ENCODE measurements around the gene AGTPBP1. TPM values are rescaled to one million over a fixed set of nuclear protein-coding genes. Genes with fewer than 3 reads are reported as not detected.

AGTPBP1 gene
- total and polyA plus RNA-seq, 2 experiments from 2014 or later = 6.6 to 12.9 TPM

GRCh38 chr9:85703398-85703797 is 38.4 kb downstream of the AGTPBP1 start:
- in situ Hi-C loops (cut with MboI) = no loop called here
- Histone ChIP-seq H3K9me2 (ENCODE audit: insufficient read depth) (no peaks in the 10 kb centered on the region), H3K4me1 (ENCODE audit: insufficient read depth) (peaks cover 8% of the 10 kb centered on the region), H3F3A (ENCODE audit: insufficient read depth) (no peaks in the 10 kb centered on the region), H3K79me2 (ENCODE audit: insufficient read depth) (no peaks in the 10 kb centered on the region), H3K27ac (no peak overlapping the region), H3K4me3 (no peak overlapping the region), H2AFZ (no peak overlapping the region), H4K20me1 (ENCODE audit: insufficient read depth) (no peaks in the 10 kb centered on the region), H3K9me3 (ENCODE audit: low read depth) (no peaks in the 10 kb centered on the region), H3K27me3 (replicated peaks; ENCODE audit: insufficient read depth) (no peaks in the 10 kb centered on the region), H3K36me3 (ENCODE audit: low read depth) (no peaks in the 10 kb centered on the region), H3K4me2 (ENCODE audit: unreplicated experiment) (peak overlapping the region; percentile 41), H3K9ac (no peak overlapping the region)
- no peak for TF ChIP-seq EZH2phosphoT487 (IDR thresholded peaks at IDR 0.05; ENCODE audit: insufficient read depth, low read depth)
- TF ChIP-seq EZH2 (IDR thresholded peaks at IDR 0.05; ENCODE audit: insufficient read depth, poor library complexity, severe bottlenecking) = no peak
- WGBS, 2 experiments (ENCODE audit: low coverage in 1 of 2, low lambda C conversion rate in 2 of 2, missing lambda C conversion rate in 2 of 2) = 62 to 86% methylated on average over 1 of the region's 1 CpG
- peak; percentile 3 for DNase-seq

GRCh38 chr9:85702726-85703289 is 38.9 kb downstream of the AGTPBP1 start:
- Histone ChIP-seq H2AFZ (no peak overlapping the region), H3K27ac (no peak overlapping the region), H3K4me3 (no peak overlapping the region), H3F3A (ENCODE audit: insufficient read depth) (no peaks in the 10 kb centered on the region), H3K9ac (no peak overlapping the region), H3K36me3 (ENCODE audit: low read depth) (no peaks in the 10 kb centered on the region), H4K20me1 (ENCODE audit: insufficient read depth) (no peaks in the 10 kb centered on the region), H3K9me3 (ENCODE audit: low read depth) (no peaks in the 10 kb centered on the region), H3K9me2 (ENCODE audit: insufficient read depth) (no peaks in the 10 kb centered on the region), H3K4me1 (ENCODE audit: insufficient read depth) (peaks cover 8% of the 10 kb centered on the region), H3K4me2 (ENCODE audit: unreplicated experiment) (peak overlapping the region; percentile 41), H3K79me2 (ENCODE audit: insufficient read depth) (no peaks in the 10 kb centered on the region), H3K27me3 (replicated peaks; ENCODE audit: insufficient read depth) (no peaks in the 10 kb centered on the region)
- TF ChIP-seq EZH2phosphoT487 (IDR thresholded peaks at IDR 0.05; ENCODE audit: insufficient read depth, low read depth) (no peak), EZH2 (IDR thresholded peaks at IDR 0.05; ENCODE audit: insufficient read depth, poor library complexity, severe bottlenecking) (no peak)
- no peak for DNase-seq
- in situ Hi-C loops (cut with MboI) = no loop called here

DNA sequence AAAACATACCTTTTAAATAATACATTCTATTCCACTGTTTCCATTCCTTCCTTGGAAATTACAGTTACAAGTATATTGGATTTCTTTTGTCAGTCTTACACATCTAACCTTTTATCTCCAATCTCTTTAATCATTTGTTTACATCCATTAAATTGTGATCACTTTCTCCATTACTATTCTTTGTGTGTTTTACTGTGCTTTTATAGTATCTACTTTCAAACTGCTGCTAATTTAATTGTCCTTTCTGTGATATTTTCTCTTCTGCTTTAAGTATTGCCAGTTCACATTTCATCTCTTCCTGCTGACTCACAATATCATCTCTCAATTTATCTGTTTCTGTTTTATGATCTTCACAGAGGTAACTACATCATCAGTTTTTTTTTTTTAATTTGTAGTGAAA is 39.6 kb downstream of the AGTPBP1 start:
- no peak for TF ChIP-seq EZH2 (IDR thresholded peaks at IDR 0.05; ENCODE audit: insufficient read depth, poor library complexity, severe bottlenecking)
- no peak for TF ChIP-seq EZH2phosphoT487 (IDR thresholded peaks at IDR 0.05; ENCODE audit: insufficient read depth, low read depth)
- Histone ChIP-seq H2AFZ (no peak overlapping the region), H3K27me3 (replicated peaks; ENCODE audit: insufficient read depth) (no peaks in the 10 kb centered on the region), H3K79me2 (ENCODE audit: insufficient read depth) (no peaks in the 10 kb centered on the region), H3K9me3 (ENCODE audit: low read depth) (no peaks in the 10 kb centered on the region), H3K36me3 (ENCODE audit: low read depth) (no peaks in the 10 kb centered on the region), H3K9ac (no peak overlapping the region), H3K4me3 (no peak overlapping the region), H3K4me2 (ENCODE audit: unreplicated experiment) (no peak overlapping the region), H4K20me1 (ENCODE audit: insufficient read depth) (no peaks in the 10 kb centered on the region), H3F3A (ENCODE audit: insufficient read depth) (no peaks in the 10 kb centered on the region), H3K4me1 (ENCODE audit: insufficient read depth) (peaks cover 8% of the 10 kb centered on the region), H3K27ac (no peak overlapping the region), H3K9me2 (ENCODE audit: insufficient read depth) (no peaks in the 10 kb centered on the region)
- in situ Hi-C loops (cut with MboI) = no loop called here
- DNase-seq = no peak

DNA sequence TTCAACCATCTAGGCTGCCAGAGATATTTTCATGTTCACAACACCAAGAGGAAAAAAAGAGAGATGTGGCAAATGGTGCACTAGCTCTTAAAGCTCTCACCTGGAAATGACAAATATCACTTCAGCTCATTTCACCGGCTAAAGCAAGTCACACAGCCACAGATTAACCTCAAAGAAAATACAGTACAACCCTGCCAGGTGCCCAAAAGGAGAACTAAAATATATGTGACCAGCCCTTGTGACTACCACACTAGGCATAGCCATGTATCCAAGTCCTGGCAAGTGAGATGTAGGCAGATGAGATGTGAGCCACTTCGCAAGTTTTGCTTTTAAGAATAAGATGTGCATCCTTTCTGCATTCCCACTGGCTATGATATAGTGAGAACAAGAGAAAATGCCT is 41.4 kb downstream of the AGTPBP1 start:
- Histone ChIP-seq H3K4me1 (ENCODE audit: insufficient read depth) (peaks cover 8% of the 10 kb centered on the region), H3K4me3 (no peak overlapping the region), H3K27ac (no peak overlapping the region), H3K79me2 (ENCODE audit: insufficient read depth) (no peaks in the 10 kb centered on the region), H2AFZ (no peak overlapping the region), H3K27me3 (replicated peaks; ENCODE audit: insufficient read depth) (no peaks in the 10 kb centered on the region), H3K9me2 (ENCODE audit: insufficient read depth) (no peaks in the 10 kb centered on the region), H3K9me3 (ENCODE audit: low read depth) (no peaks in the 10 kb centered on the region), H3K36me3 (ENCODE audit: low read depth) (no peaks in the 10 kb centered on the region), H3K9ac (no peak overlapping the region), H3F3A (ENCODE audit: insufficient read depth) (no peaks in the 10 kb centered on the region), H4K20me1 (ENCODE audit: insufficient read depth) (no peaks in the 10 kb centered on the region), H3K4me2 (ENCODE audit: unreplicated experiment) (no peak overlapping the region)
- WGBS, 2 experiments (ENCODE audit: low coverage in 1 of 2, low lambda C conversion rate in 2 of 2, missing lambda C conversion rate in 2 of 2) = 96 to 97% methylated on average over 2 of the region's 2 CpGs
- DNase-seq = no peak
- TF ChIP-seq EZH2 (IDR thresholded peaks at IDR 0.05; ENCODE audit: insufficient read depth, poor library complexity, severe bottlenecking) (no peak), EZH2phosphoT487 (IDR thresholded peaks at IDR 0.05; ENCODE audit: insufficient read depth, low read depth) (no peak)
- in situ Hi-C loops (cut with MboI) = no loop called here

DNA sequence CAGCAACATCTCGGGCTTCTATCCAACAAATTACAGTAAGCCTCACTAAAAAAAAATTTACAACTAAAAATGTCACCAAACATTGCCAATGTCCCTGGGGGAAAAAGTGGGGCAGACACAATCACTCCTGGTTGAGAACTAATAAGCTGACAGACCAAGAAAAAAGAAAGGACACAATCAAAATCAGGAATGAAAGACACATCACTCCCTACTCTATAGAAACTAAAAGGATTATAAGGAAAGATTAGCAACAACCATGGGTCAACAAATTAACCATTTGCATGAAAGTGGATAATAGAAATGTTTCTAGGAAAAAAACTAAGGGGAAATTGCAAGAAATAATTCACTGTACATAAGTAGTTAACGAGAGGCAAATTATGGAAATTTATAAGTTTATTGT is 53.4 kb downstream of the AGTPBP1 start:
- in situ Hi-C loops (cut with MboI) = no loop called here
- Histone ChIP-seq H3K4me3 (no peak overlapping the region), H3K4me2 (ENCODE audit: unreplicated experiment) (no peak overlapping the region), H3K27ac (no peak overlapping the region), H2AFZ (no peak overlapping the region), H3K9ac (no peak overlapping the region), H3K4me1 (ENCODE audit: insufficient read depth) (no peaks in the 10 kb centered on the region), H3K36me3 (ENCODE audit: low read depth) (no peaks in the 10 kb centered on the region), H3K9me2 (ENCODE audit: insufficient read depth) (no peaks in the 10 kb centered on the region), H3K27me3 (replicated peaks; ENCODE audit: insufficient read depth) (no peaks in the 10 kb centered on the region), H3K79me2 (ENCODE audit: insufficient read depth) (no peaks in the 10 kb centered on the region), H3K9me3 (ENCODE audit: low read depth) (no peaks in the 10 kb centered on the region), H4K20me1 (ENCODE audit: insufficient read depth) (no peaks in the 10 kb centered on the region), H3F3A (ENCODE audit: insufficient read depth) (no peaks in the 10 kb centered on the region)
- TF ChIP-seq EZH2 (IDR thresholded peaks at IDR 0.05; ENCODE audit: insufficient read depth, poor library complexity, severe bottlenecking) (no peak), EZH2phosphoT487 (IDR thresholded peaks at IDR 0.05; ENCODE audit: insufficient read depth, low read depth) (no peak)
- no peak for DNase-seq
- 65% methylated on average over 2 of the region's 2 CpGs for WGBS, 2 experiments (ENCODE audit: low coverage in 1 of 2, low lambda C conversion rate in 2 of 2, missing lambda C conversion rate in 2 of 2)

All from GM23248 (cell line).